ENCODE measurements around the gene TMEM30A.

The TMEM30A gene

DNA sequence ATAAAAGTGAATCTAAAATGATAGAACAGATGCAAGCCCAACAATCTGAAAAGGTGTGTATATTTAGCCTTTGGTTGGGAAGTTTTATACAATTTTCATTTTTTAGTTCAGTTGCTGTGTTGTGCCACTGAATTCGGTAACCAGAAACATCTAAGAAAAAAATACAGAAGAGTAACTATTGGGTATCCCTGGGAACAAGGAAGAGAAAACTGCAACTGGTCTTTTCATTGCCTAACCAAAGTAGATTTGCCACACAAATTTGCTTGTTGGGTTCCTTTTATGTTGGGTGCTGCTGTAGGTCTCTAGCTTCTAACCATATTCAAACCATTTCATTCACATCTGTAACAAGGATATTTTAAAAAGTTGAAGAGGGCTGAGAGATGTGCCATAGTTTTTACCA lies 2.8 kb upstream of the TMEM30A start:
- no peak for TF ChIP-seq CTCF (IDR thresholded peaks at IDR 0.05; ENCODE audit: low read depth, low read length, missing control alignments)
- no peak overlapping the region for H3K4me3 ChIP-seq (replicated peaks; ENCODE audit: low read depth, low read length)
- no peak for DNase-seq (ENCODE audit: extremely low read depth, low read depth)

- DNase-seq (ENCODE audit: extremely low read depth, low read depth), result no peak
- TF ChIP-seq CTCF (IDR thresholded peaks at IDR 0.05; ENCODE audit: low read depth, low read length, missing control alignments), result no peak
- no peak overlapping the region for H3K4me3 ChIP-seq (replicated peaks; ENCODE audit: low read depth, low read length)
Measured at GRCh38 chr6:75286955-75287354, 2.4 kb upstream of the TMEM30A start.

DNA sequence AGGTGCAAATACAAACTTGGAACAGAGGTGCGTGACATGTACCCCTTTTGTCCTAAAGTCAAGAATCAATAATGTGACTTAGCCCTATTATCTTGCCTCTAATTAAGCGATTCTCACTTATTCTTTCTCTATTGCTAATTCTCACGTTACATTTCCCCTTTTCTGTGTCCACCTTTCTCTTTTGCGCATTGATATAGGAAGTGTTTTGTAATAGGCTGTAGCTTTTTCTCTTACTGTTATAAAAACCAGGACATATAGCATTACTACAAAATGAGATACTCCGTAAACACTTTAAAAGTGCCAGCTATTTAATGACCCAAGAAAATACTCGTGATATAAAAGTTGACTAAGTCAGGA lies 669 bp upstream of the TMEM30A start:
- DNase-seq (ENCODE audit: extremely low read depth, low read depth), result no peak
- TF ChIP-seq CTCF (IDR thresholded peaks at IDR 0.05; ENCODE audit: low read depth, low read length, missing control alignments), result no peak

GRCh38 chr6:75283907-75284631 lies 523 bp downstream of the TMEM30A start:
- TF ChIP-seq CTCF (IDR thresholded peaks at IDR 0.05; ENCODE audit: low read depth, low read length, missing control alignments), result no peak
- no peak for DNase-seq (ENCODE audit: extremely low read depth, low read depth)
- H3K4me3 ChIP-seq (replicated peaks; ENCODE audit: low read depth, low read length), result peak overlapping the region; percentile 69

More for the DNA sequence above, 669 bp upstream of the TMEM30A start:
- H3K4me3 ChIP-seq (replicated peaks; ENCODE audit: low read depth, low read length), result peak overlapping the region; percentile 69

DNA sequence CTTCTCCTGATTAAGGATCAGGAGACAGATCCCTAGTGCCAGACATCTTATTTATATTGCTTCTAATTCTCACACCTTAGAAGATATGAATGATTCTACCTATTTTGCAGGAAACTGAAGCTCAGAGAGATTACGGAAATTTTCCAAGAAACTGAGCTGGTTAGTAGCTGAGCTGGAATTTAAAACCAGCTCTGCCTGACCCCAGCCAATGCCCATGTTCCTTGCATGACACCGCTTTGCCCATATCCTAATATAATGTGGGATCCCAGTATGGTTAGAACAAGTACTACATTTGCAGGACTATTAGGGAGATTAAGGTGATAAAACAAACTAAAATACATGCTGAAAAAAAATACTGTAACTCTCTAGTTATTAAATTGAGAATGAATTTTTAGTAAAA lies 1.9 kb downstream of the TMEM30A start:
- H3K4me3 ChIP-seq (replicated peaks; ENCODE audit: low read depth, low read length), result peak overlapping the region; percentile 69
- DNase-seq (ENCODE audit: extremely low read depth, low read depth), result no peak
- TF ChIP-seq CTCF (IDR thresholded peaks at IDR 0.05; ENCODE audit: low read depth, low read length, missing control alignments), result no peak

DNA sequence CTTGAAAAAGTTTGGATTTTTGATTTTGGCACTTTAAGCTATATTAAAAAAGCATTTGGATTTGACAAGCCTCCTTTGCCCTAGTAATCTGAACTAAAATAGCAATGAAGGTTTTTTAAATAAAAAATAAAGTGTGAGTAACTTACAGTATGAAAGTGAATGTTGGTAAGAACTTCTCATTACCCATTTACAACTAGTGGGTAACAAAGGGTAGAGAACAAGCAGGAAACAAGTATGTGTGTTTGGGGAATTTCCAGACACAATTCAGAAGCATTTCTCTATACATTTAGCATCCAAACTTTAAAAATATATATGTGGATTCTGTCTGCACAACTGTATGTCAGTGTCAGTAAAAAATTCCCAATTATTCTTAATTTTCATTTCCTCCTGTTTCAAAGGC lies 2.9 kb downstream of the TMEM30A start:
- H3K4me3 ChIP-seq (replicated peaks; ENCODE audit: low read depth, low read length), result peak overlapping the region; percentile 69
- no peak for TF ChIP-seq CTCF (IDR thresholded peaks at IDR 0.05; ENCODE audit: low read depth, low read length, missing control alignments)
- DNase-seq (ENCODE audit: extremely low read depth, low read depth), result no peak
